PC-9 (cell line): ENCODE data around the gene PHYHD1. TPM values are rescaled to one million over a fixed set of nuclear protein-coding genes. Genes with fewer than 3 reads are reported as not detected.

Experiments used
- BruUV-seq: library from RNA; stranded (reverse); fragments of 400-500 nt; replicated peaks from 2 replicates; lab custom pipeline; 2021; lab: Mats Ljungman, UMichigan
- CTCF ChIA-PET: fragments of 300-600 bp; sonication (Branson Sonifier 250); formaldehyde crosslinking; loops from one replicate; lab custom pipeline; 2022; ENCODE audit warnings: antibody characterized with exemption; lab: Charles Lee
- POLR2A ChIA-PET: fragments of 300-600 bp; sonication (Branson Sonifier 250); formaldehyde crosslinking; loops from one replicate; lab custom pipeline; 2022; ENCODE audit warnings: antibody characterized with exemption; ENCODE audit not compliant: unreplicated experiment; lab: Charles Lee
- DNase-seq, 2 experiments: peaks; one replicate each; pipeline versions ENCODE4 v3.0.0 to v3.0.0-alpha.2; 2015 to 2022; ENCODE audit warnings: mixed read lengths in 1 of 2
- H2AFZ ChIP-seq: fragments of 200-600 bp; sonication (generic); 2 replicates; pipeline ENCODE4 v1.8.1; 2017; ENCODE audit warnings: antibody characterized with exemption
- H3F3A ChIP-seq: fragments of 200-600 bp; sonication (generic); 2 replicates; pipeline ENCODE4 v1.8.1; 2017; ENCODE audit warnings: antibody characterized with exemption, mild to moderate bottlenecking, low read depth; ENCODE audit not compliant: insufficient read depth
- H3K27ac ChIP-seq: fragments of 200-600 bp; sonication (generic); 2 replicates; pipeline ENCODE4 v1.6.1; 2016; ENCODE audit warnings: mixed run types
- H3K27me3 ChIP-seq: fragments of 200-600 bp; sonication (generic); 2 replicates; pipeline ENCODE4 v1.6.1; 2016; ENCODE audit warnings: low read depth, mixed run types; ENCODE audit not compliant: insufficient read depth
- H3K36me3 ChIP-seq: fragments of 200-600 bp; sonication (generic); 2 replicates; pipeline ENCODE4 v1.6.1; 2016; ENCODE audit warnings: low read depth, mixed run types
- H3K4me1 ChIP-seq: fragments of 200-600 bp; sonication (generic); replicated peaks from 2 replicates; pipeline ENCODE4 v1.6.1; 2016; ENCODE audit warnings: mixed run types; ENCODE audit not compliant: insufficient read depth
- H3K4me2 ChIP-seq: fragments of 200-600 bp; sonication (generic); 2 replicates; pipeline ENCODE4 v1.6.1; 2017; ENCODE audit warnings: mixed run types
- H3K4me3 ChIP-seq: fragments of 200-600 bp; sonication (generic); 2 replicates; pipeline ENCODE4 v1.6.1; 2016; ENCODE audit warnings: mixed run types
- H3K79me2 ChIP-seq: fragments of 200-600 bp; sonication (generic); 2 replicates; pipeline ENCODE4 v1.6.1; 2017; ENCODE audit warnings: low read depth, mixed run types
- H3K9me2 ChIP-seq: fragments of 200-600 bp; sonication (generic); 2 replicates; pipeline ENCODE4 v1.8.1; 2017; ENCODE audit warnings: mild to moderate bottlenecking; ENCODE audit not compliant: insufficient read depth
- H3K9me3 ChIP-seq: fragments of 200-600 bp; sonication (generic); 2 replicates; pipeline ENCODE4 v1.8.1; 2016; ENCODE audit warnings: low read depth; ENCODE audit not compliant: insufficient read depth
- H4K20me1 ChIP-seq: fragments of 200-600 bp; sonication (generic); 2 replicates; pipeline ENCODE4 v1.8.1; 2017; ENCODE audit not compliant: insufficient read depth
- EZH2 ChIP-seq: fragments of 200-600 bp; sonication (generic); IDR thresholded peaks from 2 replicates; pipeline ENCODE4 v1.8.0; 2017; ENCODE audit warnings: antibody characterized with exemption, low read depth
- intact Hi-C: fragments of 100-400 bp; cut with micrococcal nuclease; formaldehyde crosslinking; loops from one replicate; pipeline ENCODE4 v1.10.0; 2022; ENCODE audit not compliant: unreplicated experiment
- total RNA-seq: library from RNA; stranded (reverse); gene quantifications from 2 replicates; pipeline ENCODE4 v1.2.3, GENCODE V29; 2021
- TF ChIP-seq, protein P1 (sequence below): fragments of 200-600 bp; sonication (generic); conservative IDR thresholded peaks from 2 replicates; pipeline ENCODE4 v1.6.1; 2017; ENCODE audit warnings: mixed run types, antibody characterized with exemption, mild to moderate bottlenecking, moderate library complexity

Gene PHYHD1
- total RNA-seq, 1 experiment from 2014 or later = 4.2 TPM

DNA sequence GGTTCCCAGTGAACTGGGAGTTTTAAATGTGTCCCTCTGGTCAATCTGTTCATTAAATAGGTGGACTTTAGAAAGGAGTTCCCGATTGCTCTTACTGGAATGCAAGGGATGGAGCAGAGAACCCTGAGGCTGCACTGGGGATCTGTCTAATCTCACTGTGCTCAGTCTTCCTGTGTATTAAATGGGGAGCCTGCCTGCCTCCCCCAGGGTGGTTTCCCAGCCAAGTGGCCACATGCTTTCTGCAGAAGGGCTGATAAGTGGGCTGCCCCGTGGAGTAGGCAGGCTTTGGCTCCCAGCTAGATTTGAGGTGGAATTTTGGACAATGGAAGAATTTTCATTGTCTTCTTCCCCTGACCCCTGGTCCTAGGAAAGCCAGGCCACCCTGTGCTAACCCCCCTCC, 14.0 kb upstream of the PHYHD1 start:
- Histone ChIP-seq H3K4me1 (peaks cover 50% of the 10 kb centered on the region), H3K9me3 (no peaks in the 10 kb centered on the region), H3K27me3 (no peaks in the 10 kb centered on the region), H3K27ac (no peak overlapping the region), H3K79me2 (peaks cover 24% of the 10 kb centered on the region), H3K4me3 (no peak overlapping the region), H4K20me1 (no peaks in the 10 kb centered on the region), H3K36me3 (peaks cover 15% of the 10 kb centered on the region; the same call in 1 of the 2 replicates), H3K4me2 (no peak overlapping the region), H3F3A (peaks cover 58% of the 10 kb centered on the region), H2AFZ (no peak overlapping the region), H3K9me2 (no peaks in the 10 kb centered on the region)
- no peak for DNase-seq
- ChIA-PET CTCF (interaction anchor here (0.7 kb wide), 1 partner anchor 29 kb away, joined by 5 read pairs; no protein-coding TSS in a partner anchor), POLR2A (no interaction called here)
- intact Hi-C loops = no loop called here
- no TSS peak for BruUV-seq
- TF ChIP-seq, protein P1, sequence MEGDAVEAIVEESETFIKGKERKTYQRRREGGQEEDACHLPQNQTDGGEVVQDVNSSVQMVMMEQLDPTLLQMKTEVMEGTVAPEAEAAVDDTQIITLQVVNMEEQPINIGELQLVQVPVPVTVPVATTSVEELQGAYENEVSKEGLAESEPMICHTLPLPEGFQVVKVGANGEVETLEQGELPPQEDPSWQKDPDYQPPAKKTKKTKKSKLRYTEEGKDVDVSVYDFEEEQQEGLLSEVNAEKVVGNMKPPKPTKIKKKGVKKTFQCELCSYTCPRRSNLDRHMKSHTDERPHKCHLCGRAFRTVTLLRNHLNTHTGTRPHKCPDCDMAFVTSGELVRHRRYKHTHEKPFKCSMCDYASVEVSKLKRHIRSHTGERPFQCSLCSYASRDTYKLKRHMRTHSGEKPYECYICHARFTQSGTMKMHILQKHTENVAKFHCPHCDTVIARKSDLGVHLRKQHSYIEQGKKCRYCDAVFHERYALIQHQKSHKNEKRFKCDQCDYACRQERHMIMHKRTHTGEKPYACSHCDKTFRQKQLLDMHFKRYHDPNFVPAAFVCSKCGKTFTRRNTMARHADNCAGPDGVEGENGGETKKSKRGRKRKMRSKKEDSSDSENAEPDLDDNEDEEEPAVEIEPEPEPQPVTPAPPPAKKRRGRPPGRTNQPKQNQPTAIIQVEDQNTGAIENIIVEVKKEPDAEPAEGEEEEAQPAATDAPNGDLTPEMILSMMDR = no peak
- no peak for TF ChIP-seq EZH2

DNA sequence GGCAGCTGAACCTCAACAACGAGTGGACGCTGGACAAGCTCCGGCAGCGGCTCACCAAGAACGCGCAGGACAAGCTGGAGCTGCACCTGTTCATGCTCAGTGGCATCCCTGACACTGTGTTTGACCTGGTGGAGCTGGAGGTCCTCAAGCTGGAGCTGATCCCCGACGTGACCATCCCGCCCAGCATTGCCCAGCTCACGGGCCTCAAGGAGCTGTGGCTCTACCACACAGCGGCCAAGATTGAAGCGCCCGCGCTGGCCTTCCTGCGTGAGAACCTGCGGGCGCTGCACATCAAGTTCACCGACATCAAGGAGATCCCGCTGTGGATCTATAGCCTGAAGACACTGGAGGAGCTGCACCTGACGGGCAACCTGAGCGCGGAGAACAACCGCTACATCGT, 12.4 kb upstream of the PHYHD1 start:
- POLR2A ChIA-PET = no interaction called here
- Histone ChIP-seq H3K79me2 (peaks cover 33% of the 10 kb centered on the region), H3K36me3 (peaks cover 15% of the 10 kb centered on the region; the same call in 1 of the 2 replicates), H3K9me3 (no peaks in the 10 kb centered on the region), H3K4me3 (no peak overlapping the region), H3K4me1 (peaks cover 48% of the 10 kb centered on the region), H4K20me1 (no peaks in the 10 kb centered on the region), H3K4me2 (no peak overlapping the region), H3K9me2 (no peaks in the 10 kb centered on the region), H3K27ac (no peak overlapping the region), H3F3A (peaks cover 54% of the 10 kb centered on the region), H2AFZ (no peak overlapping the region), H3K27me3 (no peaks in the 10 kb centered on the region)
- intact Hi-C loops = no loop called here
- DNase-seq = no peak
- TF ChIP-seq, protein P1 = no peak
- TF ChIP-seq EZH2 = no peak
- CTCF ChIA-PET = interaction anchor here (0.8 kb wide), 1 partner anchor 120 kb away, joined by 7 read pairs; the partner anchor contains the start of gene SH3GLB2
- BruUV-seq = no TSS peak

DNA sequence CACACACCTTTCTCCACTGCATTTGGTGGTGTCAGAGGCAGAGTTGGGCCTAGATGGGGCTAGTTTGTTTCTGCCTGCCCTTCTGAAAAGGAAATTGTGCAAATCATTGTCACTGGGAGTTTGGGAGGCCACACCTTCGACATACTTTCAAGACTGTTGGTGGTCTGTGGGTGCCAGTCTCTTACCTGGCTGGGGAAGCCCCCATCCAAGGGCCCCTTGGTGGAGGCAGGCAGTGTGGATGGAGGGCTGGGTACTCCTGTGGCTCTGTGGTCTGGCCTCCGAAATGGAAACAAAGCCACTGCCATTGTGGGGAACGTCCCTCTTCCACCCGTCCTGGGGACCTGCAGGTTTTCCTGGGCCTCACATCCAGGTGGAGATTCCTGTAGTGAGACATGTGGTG, 10.9 kb upstream of the PHYHD1 start:
- Histone ChIP-seq H3K4me1 (peaks cover 44% of the 10 kb centered on the region), H3F3A (peaks cover 39% of the 10 kb centered on the region), H3K9me3 (no peaks in the 10 kb centered on the region), H3K79me2 (peaks cover 48% of the 10 kb centered on the region), H3K9me2 (no peaks in the 10 kb centered on the region), H2AFZ (no peak overlapping the region), H3K27ac (peak overlapping the region; percentile 96; the same call in 1 of the 2 replicates), H3K4me2 (no peak overlapping the region), H3K36me3 (peaks cover 15% of the 10 kb centered on the region; the same call in 1 of the 2 replicates), H3K4me3 (no peak overlapping the region), H4K20me1 (no peaks in the 10 kb centered on the region), H3K27me3 (no peaks in the 10 kb centered on the region)
- intact Hi-C loops = loop anchor here (5.0 kb wide), 1 partner anchor 223 kb away; the partner anchor contains the start of gene SET
- DNase-seq = no peak
- no peak for TF ChIP-seq EZH2
- TF ChIP-seq, protein P1 = no peak
- ChIA-PET CTCF (interaction anchor here (0.5 kb wide), 1 partner anchor 192 kb away, joined by 3 read pairs; no protein-coding TSS in a partner anchor), POLR2A (no interaction called here)
- BruUV-seq = no TSS peak
